Prostate gland (tissue), 2 donors: ENCODE results near the gene IL32.

ENCODE experiments used
- POLR2A ChIP-seq: fragments of 450-650 bp; IDR thresholded peaks from one replicate; pipeline ENCODE4 v1.6.1; 2016; ENCODE audit warnings: antibody characterized with exemption, mild to moderate bottlenecking
- POLR2AphosphoS5 ChIP-seq: sonication (generic); formaldehyde crosslinking; IDR thresholded peaks from one replicate; pipeline ENCODE4 v1.6.1; 2017; ENCODE audit warnings: antibody characterized with exemption
- TF ChIP-seq, protein P1 (sequence below), 4 experiments: fragments of 200-600 bp in 2 of 4; fragments of 450-650 bp in 2 of 4; sonication (generic) in 2 of 4; IDR thresholded peaks; 1 replicate in 3 of 4; 2 replicates in 1 of 4; pipeline ENCODE4 v1.5.1; 2016 to 2019; ENCODE audit warnings: antibody characterized with exemption in 4 of 4, mild to moderate bottlenecking in 2 of 4, moderate library complexity in 2 of 4

DNA sequence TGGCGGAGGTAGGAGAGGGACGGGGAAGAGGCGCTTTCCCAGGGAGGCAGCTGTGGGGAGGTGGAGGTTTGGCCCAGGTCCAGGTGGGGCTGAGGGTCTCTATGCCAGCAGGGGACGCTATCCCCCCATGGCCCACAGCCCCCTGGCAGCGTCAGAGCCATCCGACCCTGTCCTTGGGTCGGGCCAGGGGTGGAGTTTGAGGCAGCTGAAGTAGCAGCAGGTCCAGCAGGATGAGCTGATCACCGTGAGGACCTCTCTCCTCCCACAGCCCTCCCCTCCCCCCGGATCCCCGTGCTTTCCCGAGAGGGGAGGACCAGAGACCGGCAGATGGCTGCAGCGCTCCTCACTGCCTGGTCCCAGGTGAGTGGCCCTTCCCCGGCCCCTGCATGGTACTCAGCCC, 50.1 kb downstream of the IL32 start:
- TF ChIP-seq, protein P1, sequence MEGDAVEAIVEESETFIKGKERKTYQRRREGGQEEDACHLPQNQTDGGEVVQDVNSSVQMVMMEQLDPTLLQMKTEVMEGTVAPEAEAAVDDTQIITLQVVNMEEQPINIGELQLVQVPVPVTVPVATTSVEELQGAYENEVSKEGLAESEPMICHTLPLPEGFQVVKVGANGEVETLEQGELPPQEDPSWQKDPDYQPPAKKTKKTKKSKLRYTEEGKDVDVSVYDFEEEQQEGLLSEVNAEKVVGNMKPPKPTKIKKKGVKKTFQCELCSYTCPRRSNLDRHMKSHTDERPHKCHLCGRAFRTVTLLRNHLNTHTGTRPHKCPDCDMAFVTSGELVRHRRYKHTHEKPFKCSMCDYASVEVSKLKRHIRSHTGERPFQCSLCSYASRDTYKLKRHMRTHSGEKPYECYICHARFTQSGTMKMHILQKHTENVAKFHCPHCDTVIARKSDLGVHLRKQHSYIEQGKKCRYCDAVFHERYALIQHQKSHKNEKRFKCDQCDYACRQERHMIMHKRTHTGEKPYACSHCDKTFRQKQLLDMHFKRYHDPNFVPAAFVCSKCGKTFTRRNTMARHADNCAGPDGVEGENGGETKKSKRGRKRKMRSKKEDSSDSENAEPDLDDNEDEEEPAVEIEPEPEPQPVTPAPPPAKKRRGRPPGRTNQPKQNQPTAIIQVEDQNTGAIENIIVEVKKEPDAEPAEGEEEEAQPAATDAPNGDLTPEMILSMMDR (IDR thresholded peaks at IDR 0.05) = no peak
- TF ChIP-seq POLR2AphosphoS5 = no peak
- no peak for TF ChIP-seq POLR2A
